ENCODE measurements around the gene MID1.

Gene MID1

GRCh38 chrX:10414862-10415261 is 205.5 kb downstream of the MID1 start:
- no peaks in the 10 kb centered on the region for H3K9me3 ChIP-seq (ENCODE audit: control insufficient read depth in 2 of 2, low read length in 2 of 2)
- H3K27ac ChIP-seq (ENCODE audit: low read length), result no peak overlapping the region
- H3K9ac ChIP-seq (ENCODE audit: low read length in 2 of 2), result no peak overlapping the region
- H3K4me1 ChIP-seq (ENCODE audit: control insufficient read depth, insufficient read depth, low read length), result no peaks in the 10 kb centered on the region
- H3K36me3 ChIP-seq (ENCODE audit: control insufficient read depth in 2 of 2, insufficient read depth in 2 of 2, low read length in 2 of 2), result no peaks in the 10 kb centered on the region
- H3K27me3 ChIP-seq (ENCODE audit: control insufficient read depth in 1 of 2, insufficient read depth in 2 of 2, low read length in 2 of 2), result peaks cover 0 to 3% of the 10 kb centered on the region in 2 donors
- H3K4me3 ChIP-seq (ENCODE audit: low read length in 2 of 2), result no peak overlapping the region

- H3K9me3 ChIP-seq (ENCODE audit: control insufficient read depth in 2 of 2, low read length in 2 of 2), result no peaks in the 10 kb centered on the region
- H3K36me3 ChIP-seq (ENCODE audit: control insufficient read depth in 2 of 2, insufficient read depth in 2 of 2, low read length in 2 of 2), result no peaks in the 10 kb centered on the region
- H3K4me3 ChIP-seq (ENCODE audit: low read length in 2 of 2), result no peak overlapping the region
- H3K4me1 ChIP-seq (ENCODE audit: control insufficient read depth, insufficient read depth, low read length), result no peaks in the 10 kb centered on the region
- no peak overlapping the region for H3K9ac ChIP-seq (ENCODE audit: low read length in 2 of 2)
- no peak overlapping the region for H3K27ac ChIP-seq (ENCODE audit: low read length)
- H3K27me3 ChIP-seq (ENCODE audit: control insufficient read depth in 1 of 2, insufficient read depth in 2 of 2, low read length in 2 of 2), result peaks cover 0 to 3% of the 10 kb centered on the region in 2 donors
Observed at GRCh38 chrX:10414156-10414824, 206.1 kb downstream of the MID1 start.

- no peaks in the 10 kb centered on the region for H3K4me1 ChIP-seq (ENCODE audit: control insufficient read depth, insufficient read depth, low read length)
- H3K9ac ChIP-seq (ENCODE audit: low read length in 2 of 2), result no peak overlapping the region
- no peaks in the 10 kb centered on the region for H3K27me3 ChIP-seq (ENCODE audit: control insufficient read depth in 1 of 2, insufficient read depth in 2 of 2, low read length in 2 of 2)
- H3K4me3 ChIP-seq (ENCODE audit: low read length in 2 of 2), result no peak overlapping the region
- no peaks in the 10 kb centered on the region for H3K36me3 ChIP-seq (ENCODE audit: control insufficient read depth in 2 of 2, insufficient read depth in 2 of 2, low read length in 2 of 2)
- no peak overlapping the region for H3K27ac ChIP-seq (ENCODE audit: low read length)
- no peaks in the 10 kb centered on the region for H3K9me3 ChIP-seq (ENCODE audit: control insufficient read depth in 2 of 2, low read length in 2 of 2)
Observed at GRCh38 chrX:10404436-10404835, 215.9 kb downstream of the MID1 start.

- Histone ChIP-seq H3K9ac (ENCODE audit: low read length in 2 of 2) (no peak overlapping the region), H3K27me3 (ENCODE audit: control insufficient read depth in 1 of 2, insufficient read depth in 2 of 2, low read length in 2 of 2) (peaks cover 0 to 2% of the 10 kb centered on the region in 2 donors), H3K4me3 (ENCODE audit: low read length in 2 of 2) (no peak overlapping the region), H3K36me3 (ENCODE audit: control insufficient read depth in 2 of 2, insufficient read depth in 2 of 2, low read length in 2 of 2) (no peaks in the 10 kb centered on the region), H3K27ac (ENCODE audit: low read length) (no peak overlapping the region), H3K9me3 (ENCODE audit: control insufficient read depth in 2 of 2, low read length in 2 of 2) (no peaks in the 10 kb centered on the region), H3K4me1 (ENCODE audit: control insufficient read depth, insufficient read depth, low read length) (no peaks in the 10 kb centered on the region)
Observed at GRCh38 chrX:10401239-10401638, 219.1 kb downstream of the MID1 start.

- Histone ChIP-seq H3K27ac (ENCODE audit: low read length) (no peak overlapping the region), H3K4me3 (ENCODE audit: low read length in 2 of 2) (no peak overlapping the region), H3K27me3 (ENCODE audit: control insufficient read depth in 1 of 2, insufficient read depth in 2 of 2, low read length in 2 of 2) (peaks cover 0 to 2% of the 10 kb centered on the region in 2 donors), H3K4me1 (ENCODE audit: control insufficient read depth, insufficient read depth, low read length) (no peaks in the 10 kb centered on the region), H3K36me3 (ENCODE audit: control insufficient read depth in 2 of 2, insufficient read depth in 2 of 2, low read length in 2 of 2) (no peaks in the 10 kb centered on the region), H3K9ac (ENCODE audit: low read length in 2 of 2) (no peak overlapping the region), H3K9me3 (ENCODE audit: control insufficient read depth in 2 of 2, low read length in 2 of 2) (no peaks in the 10 kb centered on the region)
Observed at GRCh38 chrX:10399043-10399741, 221.2 kb downstream of the MID1 start.

- Histone ChIP-seq H3K4me1 (ENCODE audit: control insufficient read depth, insufficient read depth, low read length) (no peaks in the 10 kb centered on the region), H3K9ac (ENCODE audit: low read length in 2 of 2) (no peak overlapping the region), H3K9me3 (ENCODE audit: control insufficient read depth in 2 of 2, low read length in 2 of 2) (no peaks in the 10 kb centered on the region), H3K27ac (ENCODE audit: low read length) (no peak overlapping the region), H3K27me3 (ENCODE audit: control insufficient read depth in 1 of 2, insufficient read depth in 2 of 2, low read length in 2 of 2) (peaks cover 0 to 2% of the 10 kb centered on the region in 2 donors), H3K4me3 (ENCODE audit: low read length in 2 of 2) (no peak overlapping the region), H3K36me3 (ENCODE audit: control insufficient read depth in 2 of 2, insufficient read depth in 2 of 2, low read length in 2 of 2) (no peaks in the 10 kb centered on the region)
Observed at GRCh38 chrX:10398215-10398614, 222.2 kb downstream of the MID1 start.

- H3K36me3 ChIP-seq (ENCODE audit: control insufficient read depth in 2 of 2, insufficient read depth in 2 of 2, low read length in 2 of 2), result no peaks in the 10 kb centered on the region
- no peak overlapping the region for H3K4me3 ChIP-seq (ENCODE audit: low read length in 2 of 2)
- H3K9ac ChIP-seq (ENCODE audit: low read length in 2 of 2), result no peak overlapping the region
- H3K27ac ChIP-seq (ENCODE audit: low read length), result no peak overlapping the region
- H3K4me1 ChIP-seq (ENCODE audit: control insufficient read depth, insufficient read depth, low read length), result no peaks in the 10 kb centered on the region
- H3K27me3 ChIP-seq (ENCODE audit: control insufficient read depth in 1 of 2, insufficient read depth in 2 of 2, low read length in 2 of 2), result peaks cover 0 to 2% of the 10 kb centered on the region in 2 donors
- no peaks in the 10 kb centered on the region for H3K9me3 ChIP-seq (ENCODE audit: control insufficient read depth in 2 of 2, low read length in 2 of 2)
Observed at GRCh38 chrX:10397349-10397748, 223.0 kb downstream of the MID1 start.

- peaks cover 0 to 2% of the 10 kb centered on the region in 2 donors for H3K27me3 ChIP-seq (ENCODE audit: control insufficient read depth in 1 of 2, insufficient read depth in 2 of 2, low read length in 2 of 2)
Observed at GRCh38 chrX:10395643-10396042, 224.7 kb downstream of the MID1 start.

More at GRCh38 chrX:10395643-10396042, 224.7 kb downstream of the MID1 start:
- no peaks in the 10 kb centered on the region for H3K36me3 ChIP-seq (ENCODE audit: control insufficient read depth in 2 of 2, insufficient read depth in 2 of 2, low read length in 2 of 2)
- H3K4me3 ChIP-seq (ENCODE audit: low read length in 2 of 2), result no peak overlapping the region
- no peaks in the 10 kb centered on the region for H3K9me3 ChIP-seq (ENCODE audit: control insufficient read depth in 2 of 2, low read length in 2 of 2)
- H3K9ac ChIP-seq (ENCODE audit: low read length in 2 of 2), result no peak overlapping the region
- no peaks in the 10 kb centered on the region for H3K4me1 ChIP-seq (ENCODE audit: control insufficient read depth, insufficient read depth, low read length)
- no peak overlapping the region for H3K27ac ChIP-seq (ENCODE audit: low read length)
